Breast epithelium (tissue), 3 donors: ENCODE results near the gene SLC48A1.

Source experiments
- CTCF ChIP-seq, 3 donors: fragments of 450-650 bp; IDR thresholded peaks; one replicate each; pipeline ENCODE4 v1.5.1; 2016 to 2017; ENCODE audit warnings: antibody characterized with exemption in 3 of 3, mild to moderate bottlenecking in 3 of 3, moderate library complexity in 3 of 3
- POLR2A ChIP-seq: fragments of 450-650 bp; IDR thresholded peaks from one replicate; pipeline ENCODE4 v1.6.1; 2016; ENCODE audit warnings: antibody characterized with exemption, mild to moderate bottlenecking, moderate library complexity
- POLR2AphosphoS5 ChIP-seq, 3 donors: sonication (generic); formaldehyde crosslinking; IDR thresholded peaks; one replicate each; pipeline ENCODE4 v1.6.1; 2017; ENCODE audit warnings: antibody characterized with exemption in 3 of 3

- TF ChIP-seq CTCF (IDR thresholded peaks at IDR 0.05) (no peak), POLR2A (no peak), POLR2AphosphoS5 (IDR thresholded peaks at IDR 0.05) (no peak)
Observed at GRCh38 chr12:47821346-47821706, 48.3 kb downstream of the SLC48A1 start.
